IPS DF 4.7 (cell line): ENCODE measurements around the gene DENND10.
A peak's percentile ranks its signal among the peaks of the same experiment; 100 is the strongest.
"Not testable (repeated sequence)": the region's sequence is repeated elsewhere in the genome, so short reads cannot be mapped to it uniquely, and the experiment has no call there.

Experiments used
- DNase-seq: peaks from one replicate; pipeline ENCODE4 v3.0.0-alpha.2; 2013; ENCODE audit warnings: low spot score; ENCODE audit errors: extremely low read depth

DENND10 gene

GRCh38 chr10:119131512-119132240 lies 27.8 kb downstream of the DENND10 start:
- no peak for DNase-seq

GRCh38 chr10:119132521-119133345 lies 28.8 kb downstream of the DENND10 start:
- no peak for DNase-seq

GRCh38 chr10:119133949-119134348 lies 30.0 kb downstream of the DENND10 start:
- no peak for DNase-seq

- no peak for DNase-seq
Observed at GRCh38 chr10:119135513-119135881, 31.6 kb downstream of the DENND10 start.

- no peak for DNase-seq
Observed at GRCh38 chr10:119136084-119136483, 32.2 kb downstream of the DENND10 start.

GRCh38 chr10:119137878-119138277 lies 34.0 kb downstream of the DENND10 start:
- not testable (repeated sequence) for DNase-seq

- DNase-seq: no peak
Observed at GRCh38 chr10:119138346-119139306, 34.7 kb downstream of the DENND10 start.

GRCh38 chr10:119139464-119140067 lies 35.7 kb downstream of the DENND10 start:
- DNase-seq: peak; percentile 19

GRCh38 chr10:119140603-119141245 lies 36.8 kb downstream of the DENND10 start:
- DNase-seq: no peak

- DNase-seq: no peak
Observed at GRCh38 chr10:119143657-119144056, 39.7 kb downstream of the DENND10 start.

GRCh38 chr10:119149157-119149556 lies 45.2 kb downstream of the DENND10 start:
- no peak for DNase-seq

GRCh38 chr10:119149729-119150128 lies 45.8 kb downstream of the DENND10 start:
- no peak for DNase-seq

GRCh38 chr10:119151601-119152000 lies 47.7 kb downstream of the DENND10 start:
- not testable (repeated sequence) for DNase-seq

- DNase-seq: no peak
Observed at GRCh38 chr10:119153041-119153440, 49.1 kb downstream of the DENND10 start.

- DNase-seq: no peak
Observed at GRCh38 chr10:119153661-119154060, 49.7 kb downstream of the DENND10 start.

GRCh38 chr10:119159332-119159731 lies 55.4 kb downstream of the DENND10 start:
- DNase-seq: no peak

GRCh38 chr10:119161680-119162451 lies 58.0 kb downstream of the DENND10 start:
- DNase-seq: no peak

GRCh38 chr10:119162452-119163092 lies 58.7 kb downstream of the DENND10 start:
- DNase-seq: no peak
